Hepatocyte (in vitro differentiated cells): ENCODE data around the gene RAP1GAP2.
"Not testable (repeated sequence)": the region's sequence is repeated elsewhere in the genome, so short reads cannot be mapped to it uniquely, and the experiment has no call there.

Source experiments
- EZH2 ChIP-seq: fragments of 200-600 bp; sonication (generic); IDR thresholded peaks from 2 replicates; pipeline ENCODE4 v1.6.1; 2016; ENCODE audit warnings: antibody characterized with exemption, mild to moderate bottlenecking, borderline replicate concordance
- EZH2phosphoT487 ChIP-seq: fragments of 200-600 bp; sonication (generic); IDR thresholded peaks from one replicate; pipeline ENCODE4 v1.6.1; 2018; ENCODE audit warnings: antibody characterized with exemption, mild to moderate bottlenecking, low read depth, moderate library complexity; ENCODE audit not compliant: unreplicated experiment, severe bottlenecking
- TF ChIP-seq, protein P1 (sequence below): fragments of 200-600 bp; sonication (generic); IDR thresholded peaks from 2 replicates; pipeline ENCODE4 v1.5.1; 2016; ENCODE audit warnings: antibody characterized with exemption, mild to moderate bottlenecking; ENCODE audit not compliant: poor library complexity

DNA sequence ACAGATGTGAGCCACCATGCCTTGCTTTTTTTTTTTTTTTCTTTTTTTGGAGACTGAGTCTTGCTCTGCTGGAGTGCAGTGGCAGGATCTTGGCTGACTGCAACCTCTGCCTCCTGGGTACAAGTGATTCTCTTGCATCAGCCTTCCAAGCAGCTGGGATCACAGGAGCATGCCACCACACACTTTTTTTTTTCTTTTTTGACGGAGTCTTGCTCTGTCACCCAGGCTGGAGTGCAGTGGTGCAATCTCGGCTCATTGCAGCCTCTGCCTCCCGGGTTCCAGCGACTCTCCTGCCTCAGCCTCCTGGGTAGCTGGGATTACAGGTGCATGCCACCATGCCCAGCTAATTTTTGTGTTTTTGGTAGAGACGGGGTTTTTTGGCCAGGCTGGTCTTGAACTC, 23.1 kb downstream of the RAP1GAP2 start:
- not testable (repeated sequence) for TF ChIP-seq EZH2phosphoT487, EZH2
- TF ChIP-seq, protein P1, sequence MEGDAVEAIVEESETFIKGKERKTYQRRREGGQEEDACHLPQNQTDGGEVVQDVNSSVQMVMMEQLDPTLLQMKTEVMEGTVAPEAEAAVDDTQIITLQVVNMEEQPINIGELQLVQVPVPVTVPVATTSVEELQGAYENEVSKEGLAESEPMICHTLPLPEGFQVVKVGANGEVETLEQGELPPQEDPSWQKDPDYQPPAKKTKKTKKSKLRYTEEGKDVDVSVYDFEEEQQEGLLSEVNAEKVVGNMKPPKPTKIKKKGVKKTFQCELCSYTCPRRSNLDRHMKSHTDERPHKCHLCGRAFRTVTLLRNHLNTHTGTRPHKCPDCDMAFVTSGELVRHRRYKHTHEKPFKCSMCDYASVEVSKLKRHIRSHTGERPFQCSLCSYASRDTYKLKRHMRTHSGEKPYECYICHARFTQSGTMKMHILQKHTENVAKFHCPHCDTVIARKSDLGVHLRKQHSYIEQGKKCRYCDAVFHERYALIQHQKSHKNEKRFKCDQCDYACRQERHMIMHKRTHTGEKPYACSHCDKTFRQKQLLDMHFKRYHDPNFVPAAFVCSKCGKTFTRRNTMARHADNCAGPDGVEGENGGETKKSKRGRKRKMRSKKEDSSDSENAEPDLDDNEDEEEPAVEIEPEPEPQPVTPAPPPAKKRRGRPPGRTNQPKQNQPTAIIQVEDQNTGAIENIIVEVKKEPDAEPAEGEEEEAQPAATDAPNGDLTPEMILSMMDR, result not testable (repeated sequence)
